Brain pericyte (primary cell): ENCODE data around the gene CTDNEP1.
A peak's percentile ranks its signal among the peaks of the same experiment; 100 is the strongest.
"Not testable (repeated sequence)": the region's sequence is repeated elsewhere in the genome, so short reads cannot be mapped to it uniquely, and the experiment has no call there.

Source experiments
- DNase-seq: peaks from one replicate; pipeline ENCODE4 v3.0.0-alpha.2; 2012; ENCODE audit warnings: low read depth, low spot score

Gene CTDNEP1

GRCh38 chr17:7248796-7249195, 2.7 kb downstream of the CTDNEP1 start:
- DNase-seq: no peak

- DNase-seq: no peak
Observed at GRCh38 chr17:7246779-7247178, 4.8 kb downstream of the CTDNEP1 start.

- DNase-seq: not testable (repeated sequence)
Observed at GRCh38 chr17:7243838-7244237, 7.7 kb downstream of the CTDNEP1 start.

- DNase-seq: no peak
Observed at GRCh38 chr17:7243453-7243729, 8.1 kb downstream of the CTDNEP1 start.

GRCh38 chr17:7242717-7243452, 8.6 kb downstream of the CTDNEP1 start:
- DNase-seq: peak; percentile 90

- DNase-seq: peak; percentile 89
Observed at GRCh38 chr17:7241783-7242716, 9.5 kb downstream of the CTDNEP1 start, which contains the start of gene GABARAP. GABARAP (minus strand) TSS chr17:7242449; CDS start chr17:7242330, 119 bp downstream.

GRCh38 chr17:7241090-7241733, 10.3 kb downstream of the CTDNEP1 start:
- DNase-seq: no peak

GRCh38 chr17:7240375-7240774, 11.2 kb downstream of the CTDNEP1 start:
- no peak for DNase-seq

- DNase-seq: peak; percentile 98
Observed at GRCh38 chr17:7239091-7240027, 12.2 kb downstream of the CTDNEP1 start, which contains the start of gene PHF23. PHF23 (minus strand) TSS chr17:7239457; CDS start chr17:7239279, 178 bp downstream.

- DNase-seq: no peak
Observed at GRCh38 chr17:7238420-7239090, 13.0 kb downstream of the CTDNEP1 start.

GRCh38 chr17:7237761-7238419, 13.6 kb downstream of the CTDNEP1 start:
- DNase-seq: no peak

GRCh38 chr17:7237266-7237760, 14.2 kb downstream of the CTDNEP1 start:
- DNase-seq: no peak

GRCh38 chr17:7236808-7237207, 14.7 kb downstream of the CTDNEP1 start:
- DNase-seq: no peak

- DNase-seq: no peak
Observed at GRCh38 chr17:7235693-7236665, 15.6 kb downstream of the CTDNEP1 start.

- peak; percentile 81 for DNase-seq
Observed at GRCh38 chr17:7234083-7234951, 17.2 kb downstream of the CTDNEP1 start, which contains the start of gene DVL2. DVL2 (minus strand) TSS chr17:7234517; CDS start chr17:7234262, 255 bp downstream.

- DNase-seq: no peak
Observed at GRCh38 chr17:7233701-7234082, 17.8 kb downstream of the CTDNEP1 start.

- no peak for DNase-seq
Observed at GRCh38 chr17:7232114-7232513, 19.4 kb downstream of the CTDNEP1 start.
